Omental fat pad (tissue), 4 donors: ENCODE data around the gene BCL11B. TPM values are rescaled to one million over a fixed set of nuclear protein-coding genes. Genes with fewer than 3 reads are reported as not detected.

Experiments
- ATAC-seq: fragments of 150-250 bp; one replicate; pipeline ENCODE4 v1.9.1; 2016; ENCODE audit warnings: mild to moderate bottlenecking, moderate library complexity; ENCODE audit not compliant: low FRiP score
- DNase-seq: peaks from one replicate; pipeline ENCODE4 v3.0.0-alpha.2; 2019; ENCODE audit warnings: low spot score
- total RNA-seq, 4 donors: library from RNA; depleted of rRNA; stranded (reverse); fragments of >200 nt; gene quantifications; one replicate each; pipeline ENCODE4 v1.1.0, GENCODE V29; 2016
- TF ChIP-seq, protein P1 (sequence below), 3 donors: fragments of 450-650 bp; IDR thresholded peaks; one replicate each; pipeline ENCODE4 v1.5.1; 2016 to 2017; ENCODE audit warnings: antibody characterized with exemption in 3 of 3, mild to moderate bottlenecking in 3 of 3, moderate library complexity in 2 of 3

The BCL11B gene
- total RNA-seq, 4 donors from 2014 or later: 0.56 to 2.0 (median 0.77) TPM

DNA sequence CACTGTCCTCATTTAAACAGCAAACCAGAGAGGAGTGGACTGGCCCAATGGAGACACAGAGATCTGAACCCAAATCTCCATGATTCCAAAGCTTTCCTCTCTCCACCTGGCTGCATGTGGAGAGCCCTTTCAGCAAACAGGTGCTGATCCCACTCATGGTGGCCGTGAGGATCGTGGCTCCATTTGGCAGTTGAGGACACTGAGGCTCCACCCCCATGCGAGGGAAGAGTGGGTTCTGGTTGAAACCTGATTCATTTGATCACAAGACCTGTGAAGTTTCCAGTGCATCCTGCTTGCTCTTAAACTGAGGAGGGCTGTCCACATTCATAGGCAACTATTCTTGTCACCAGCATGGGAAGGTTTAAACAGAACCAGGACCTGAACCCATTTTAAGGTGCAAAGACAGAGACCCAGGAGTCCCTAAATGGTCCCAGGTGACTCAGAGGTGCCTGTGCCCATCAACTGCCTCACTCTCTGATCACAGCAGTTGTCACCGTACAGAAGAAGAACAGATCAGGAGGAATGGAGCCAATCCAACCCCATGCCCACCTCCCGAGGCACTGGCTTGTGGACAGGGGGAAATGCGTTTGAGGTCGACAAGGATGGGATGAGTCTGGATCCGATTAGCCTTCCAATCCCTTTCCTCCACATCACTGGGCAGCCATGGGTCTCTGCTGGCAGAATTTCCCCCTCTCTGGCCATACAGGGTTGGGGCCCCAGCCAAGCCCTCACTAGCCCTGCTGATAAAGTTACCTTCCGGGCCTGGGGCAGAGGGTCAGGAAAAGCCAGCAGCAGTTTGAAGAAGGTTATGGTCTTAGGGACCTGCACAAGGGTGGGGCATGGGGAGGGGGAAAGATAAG lies 45.5 kb upstream of the BCL11B start:
- DNase-seq (no peak), ATAC-seq (no peak)
- TF ChIP-seq, protein P1, sequence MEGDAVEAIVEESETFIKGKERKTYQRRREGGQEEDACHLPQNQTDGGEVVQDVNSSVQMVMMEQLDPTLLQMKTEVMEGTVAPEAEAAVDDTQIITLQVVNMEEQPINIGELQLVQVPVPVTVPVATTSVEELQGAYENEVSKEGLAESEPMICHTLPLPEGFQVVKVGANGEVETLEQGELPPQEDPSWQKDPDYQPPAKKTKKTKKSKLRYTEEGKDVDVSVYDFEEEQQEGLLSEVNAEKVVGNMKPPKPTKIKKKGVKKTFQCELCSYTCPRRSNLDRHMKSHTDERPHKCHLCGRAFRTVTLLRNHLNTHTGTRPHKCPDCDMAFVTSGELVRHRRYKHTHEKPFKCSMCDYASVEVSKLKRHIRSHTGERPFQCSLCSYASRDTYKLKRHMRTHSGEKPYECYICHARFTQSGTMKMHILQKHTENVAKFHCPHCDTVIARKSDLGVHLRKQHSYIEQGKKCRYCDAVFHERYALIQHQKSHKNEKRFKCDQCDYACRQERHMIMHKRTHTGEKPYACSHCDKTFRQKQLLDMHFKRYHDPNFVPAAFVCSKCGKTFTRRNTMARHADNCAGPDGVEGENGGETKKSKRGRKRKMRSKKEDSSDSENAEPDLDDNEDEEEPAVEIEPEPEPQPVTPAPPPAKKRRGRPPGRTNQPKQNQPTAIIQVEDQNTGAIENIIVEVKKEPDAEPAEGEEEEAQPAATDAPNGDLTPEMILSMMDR (IDR thresholded peaks at IDR 0.05): no peak

DNA sequence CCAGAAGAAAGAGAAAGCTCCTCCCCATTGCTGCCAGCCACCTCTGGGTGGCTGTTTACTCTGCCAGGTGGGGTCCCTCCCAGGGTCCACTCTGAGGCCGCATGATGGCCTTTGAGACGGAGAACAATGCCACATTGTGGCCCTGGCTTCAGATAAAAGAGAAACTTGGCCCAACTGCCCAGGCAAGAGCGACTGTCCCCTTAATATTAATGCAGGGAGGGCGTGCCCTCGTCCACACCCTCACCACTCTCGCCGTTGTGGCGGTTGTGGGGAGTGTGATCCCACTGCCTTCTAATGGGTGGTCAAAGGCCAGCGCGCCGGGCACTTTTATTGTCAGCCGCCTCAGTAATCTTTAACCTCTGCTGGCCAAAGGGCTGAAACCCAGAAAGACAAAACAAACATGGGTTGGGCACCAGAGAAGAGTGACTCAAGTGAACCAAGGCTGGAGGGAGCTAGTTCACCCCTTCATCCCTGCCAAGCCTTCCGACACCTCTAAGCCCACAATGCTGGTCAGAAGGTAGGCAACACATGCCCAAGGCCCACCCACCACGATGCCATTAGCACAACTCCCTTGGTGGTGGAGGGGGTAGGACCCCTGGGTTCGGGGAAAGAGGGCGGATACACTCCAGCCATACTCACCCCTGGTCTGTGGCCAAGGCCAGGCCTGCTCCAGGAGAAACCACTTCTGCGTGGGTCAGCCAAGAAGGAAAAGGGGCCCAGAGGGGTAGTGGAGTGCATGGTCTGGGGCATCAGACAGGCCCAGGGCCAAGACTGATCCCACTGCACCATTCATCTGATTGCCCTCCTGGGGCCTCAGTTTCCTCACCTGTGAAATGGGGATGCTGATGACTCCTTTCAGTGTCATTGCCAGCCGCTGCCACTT lies 44.5 kb upstream of the BCL11B start:
- TF ChIP-seq, protein P1 (IDR thresholded peaks at IDR 0.05): no peak
- ATAC-seq (no peak), DNase-seq (no peak)

DNA sequence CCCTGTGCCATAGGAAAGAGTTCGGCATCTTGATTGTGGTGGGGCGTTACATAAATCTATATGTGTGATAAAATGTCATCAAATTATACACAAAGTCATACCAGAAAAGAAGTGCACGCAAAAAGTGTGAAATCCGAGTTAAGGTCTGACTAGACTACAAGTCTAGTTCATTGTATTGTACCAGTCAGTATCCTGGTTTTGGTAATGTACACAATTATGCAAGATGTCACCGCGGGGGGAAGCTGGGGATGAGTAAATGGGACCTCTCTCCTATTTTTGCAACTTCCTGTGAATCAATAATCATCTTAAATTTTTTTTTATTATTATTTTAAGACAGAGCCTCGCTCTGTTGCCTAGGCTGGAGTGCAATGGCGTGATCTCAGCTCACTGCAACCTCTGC lies 43.2 kb upstream of the BCL11B start:
- no peak for DNase-seq
- no peak for ATAC-seq
- TF ChIP-seq, protein P1 (IDR thresholded peaks at IDR 0.05): no peak

GRCh38 chr14:99314623-99315022 lies 42.6 kb upstream of the BCL11B start:
- ATAC-seq (no peak), DNase-seq (no peak)
- TF ChIP-seq, protein P1 (IDR thresholded peaks at IDR 0.05): no peak

DNA sequence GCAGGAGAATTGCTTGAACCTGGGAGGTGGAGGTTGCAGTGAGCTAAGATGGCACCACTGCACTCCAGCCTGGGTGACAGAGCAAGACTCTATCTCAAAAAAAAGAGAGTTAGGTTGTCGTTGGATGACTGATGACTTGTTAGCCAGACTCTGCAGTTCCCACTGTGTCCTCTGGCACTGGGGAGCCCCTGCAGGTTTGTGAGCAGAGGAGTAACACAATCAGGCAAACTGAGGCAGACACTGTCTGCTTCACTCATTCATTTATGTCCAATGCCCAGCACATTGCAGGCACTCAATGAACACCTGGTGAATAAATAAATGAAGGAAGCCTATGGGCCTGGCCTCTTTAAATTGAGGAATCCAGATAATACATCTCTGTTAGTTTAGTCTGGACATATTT lies 41.2 kb upstream of the BCL11B start:
- ATAC-seq: no peak
- TF ChIP-seq, protein P1 (IDR thresholded peaks at IDR 0.05): no peak
- DNase-seq: no peak

GRCh38 chr14:99312106-99312505 lies 40.1 kb upstream of the BCL11B start:
- TF ChIP-seq, protein P1 (IDR thresholded peaks at IDR 0.05): no peak
- DNase-seq: no peak
- no peak for ATAC-seq
